Astrocyte (in vitro differentiated cells and primary cell): ENCODE results near the gene FOS.

Experiments
- EZH2 ChIP-seq: IDR thresholded peaks from 2 replicates; pipeline ENCODE4 v1.6.1; 2012; ENCODE audit warnings: mild to moderate bottlenecking, low read length, inconsistent platforms; ENCODE audit not compliant: insufficient read depth
- TF ChIP-seq, protein P1 (sequence below): IDR thresholded peaks from 2 replicates; pipeline ENCODE4 v1.5.1; 2011; ENCODE audit warnings: low read depth, mild to moderate bottlenecking, inconsistent platforms, low read length, moderate library complexity; ENCODE audit not compliant: insufficient read depth

DNA sequence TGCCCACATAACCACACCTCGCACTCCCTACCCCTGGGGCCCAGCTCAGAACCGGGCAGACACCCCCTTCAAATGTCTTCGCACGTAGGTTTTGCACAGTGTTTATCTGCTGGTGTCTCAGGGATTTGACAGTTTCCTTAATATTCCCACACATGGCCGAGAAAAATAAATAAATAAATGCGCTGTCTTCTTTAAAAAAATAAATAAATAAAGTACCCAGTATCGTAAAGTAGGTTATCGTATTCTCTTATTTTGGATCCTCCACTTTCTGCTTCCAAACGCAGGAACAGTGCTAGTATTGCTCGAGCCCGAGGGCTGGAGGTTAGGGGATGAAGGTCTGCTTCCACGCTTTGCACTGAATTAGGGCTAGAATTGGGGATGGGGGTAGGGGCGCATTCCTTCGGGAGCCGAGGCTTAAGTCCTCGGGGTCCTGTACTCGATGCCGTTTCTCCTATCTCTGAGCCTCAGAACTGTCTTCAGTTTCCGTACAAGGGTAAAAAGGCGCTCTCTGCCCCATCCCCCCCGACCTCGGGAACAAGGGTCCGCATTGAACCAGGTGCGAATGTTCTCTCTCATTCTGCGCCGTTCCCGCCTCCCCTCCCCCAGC, 710 bp upstream of the FOS start:
- TF ChIP-seq, protein P1, sequence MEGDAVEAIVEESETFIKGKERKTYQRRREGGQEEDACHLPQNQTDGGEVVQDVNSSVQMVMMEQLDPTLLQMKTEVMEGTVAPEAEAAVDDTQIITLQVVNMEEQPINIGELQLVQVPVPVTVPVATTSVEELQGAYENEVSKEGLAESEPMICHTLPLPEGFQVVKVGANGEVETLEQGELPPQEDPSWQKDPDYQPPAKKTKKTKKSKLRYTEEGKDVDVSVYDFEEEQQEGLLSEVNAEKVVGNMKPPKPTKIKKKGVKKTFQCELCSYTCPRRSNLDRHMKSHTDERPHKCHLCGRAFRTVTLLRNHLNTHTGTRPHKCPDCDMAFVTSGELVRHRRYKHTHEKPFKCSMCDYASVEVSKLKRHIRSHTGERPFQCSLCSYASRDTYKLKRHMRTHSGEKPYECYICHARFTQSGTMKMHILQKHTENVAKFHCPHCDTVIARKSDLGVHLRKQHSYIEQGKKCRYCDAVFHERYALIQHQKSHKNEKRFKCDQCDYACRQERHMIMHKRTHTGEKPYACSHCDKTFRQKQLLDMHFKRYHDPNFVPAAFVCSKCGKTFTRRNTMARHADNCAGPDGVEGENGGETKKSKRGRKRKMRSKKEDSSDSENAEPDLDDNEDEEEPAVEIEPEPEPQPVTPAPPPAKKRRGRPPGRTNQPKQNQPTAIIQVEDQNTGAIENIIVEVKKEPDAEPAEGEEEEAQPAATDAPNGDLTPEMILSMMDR = no peak
- no peak for TF ChIP-seq EZH2
